ENCODE results near the gene AASDH. TPM values are rescaled to one million over a fixed set of nuclear protein-coding genes. Genes with fewer than 3 reads are reported as not detected.

AASDH gene
- total RNA-seq, 1 experiment from 2014 or later: 5.4 TPM

GRCh38 chr4:56430203-56430602 lies 42.9 kb upstream of the AASDH start:
- TSS peak; percentile 15 for BruUV-seq (replicated peaks)
- no peaks in the 10 kb centered on the region; the same call in 1 of the 2 replicates for H3K36me3 ChIP-seq (ENCODE audit: control insufficient read depth, insufficient read depth, low read length)
- TF ChIP-seq SIN3A (IDR thresholded peaks at IDR 0.05; ENCODE audit: borderline replicate concordance, insufficient read depth, low read depth, low read length) (no peak), TCF7L2 (IDR thresholded peaks at IDR 0.05; ENCODE audit: low read depth, low read length) (no peak), CTCF (IDR thresholded peaks at IDR 0.05) (no peak), POLR2AphosphoS5 (IDR thresholded peaks at IDR 0.05; ENCODE audit: low read depth, low read length) (no peak)
- TF ChIP-seq, protein P1, sequence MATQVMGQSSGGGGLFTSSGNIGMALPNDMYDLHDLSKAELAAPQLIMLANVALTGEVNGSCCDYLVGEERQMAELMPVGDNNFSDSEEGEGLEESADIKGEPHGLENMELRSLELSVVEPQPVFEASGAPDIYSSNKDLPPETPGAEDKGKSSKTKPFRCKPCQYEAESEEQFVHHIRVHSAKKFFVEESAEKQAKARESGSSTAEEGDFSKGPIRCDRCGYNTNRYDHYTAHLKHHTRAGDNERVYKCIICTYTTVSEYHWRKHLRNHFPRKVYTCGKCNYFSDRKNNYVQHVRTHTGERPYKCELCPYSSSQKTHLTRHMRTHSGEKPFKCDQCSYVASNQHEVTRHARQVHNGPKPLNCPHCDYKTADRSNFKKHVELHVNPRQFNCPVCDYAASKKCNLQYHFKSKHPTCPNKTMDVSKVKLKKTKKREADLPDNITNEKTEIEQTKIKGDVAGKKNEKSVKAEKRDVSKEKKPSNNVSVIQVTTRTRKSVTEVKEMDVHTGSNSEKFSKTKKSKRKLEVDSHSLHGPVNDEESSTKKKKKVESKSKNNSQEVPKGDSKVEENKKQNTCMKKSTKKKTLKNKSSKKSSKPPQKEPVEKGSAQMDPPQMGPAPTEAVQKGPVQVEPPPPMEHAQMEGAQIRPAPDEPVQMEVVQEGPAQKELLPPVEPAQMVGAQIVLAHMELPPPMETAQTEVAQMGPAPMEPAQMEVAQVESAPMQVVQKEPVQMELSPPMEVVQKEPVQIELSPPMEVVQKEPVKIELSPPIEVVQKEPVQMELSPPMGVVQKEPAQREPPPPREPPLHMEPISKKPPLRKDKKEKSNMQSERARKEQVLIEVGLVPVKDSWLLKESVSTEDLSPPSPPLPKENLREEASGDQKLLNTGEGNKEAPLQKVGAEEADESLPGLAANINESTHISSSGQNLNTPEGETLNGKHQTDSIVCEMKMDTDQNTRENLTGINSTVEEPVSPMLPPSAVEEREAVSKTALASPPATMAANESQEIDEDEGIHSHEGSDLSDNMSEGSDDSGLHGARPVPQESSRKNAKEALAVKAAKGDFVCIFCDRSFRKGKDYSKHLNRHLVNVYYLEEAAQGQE (IDR thresholded peaks at IDR 0.05; ENCODE audit: insufficient read depth in 1 of 2, low read depth in 2 of 2, low read length in 1 of 2): no peak
- H3K4me1 ChIP-seq (ENCODE audit: control insufficient read depth, insufficient read depth, low read length): no peaks in the 10 kb centered on the region; the same call in 1 of the 2 replicates
- no peaks in the 10 kb centered on the region for H3K27me3 ChIP-seq (ENCODE audit: control insufficient read depth, insufficient read depth, low read length)
- H3K9me3 ChIP-seq (ENCODE audit: control insufficient read depth, insufficient read depth, low read depth, low read length): no peaks in the 10 kb centered on the region
- H3K4me3 ChIP-seq (ENCODE audit: low read depth in 2 of 2, low read length in 2 of 2): no peak overlapping the region
- ChIA-PET CTCF (no interaction called here), POLR2A (no interaction called here)
- no peak for DNase-seq (ENCODE audit: low read depth, low spot score)
- in situ Hi-C loops (cut with HindIII; ENCODE audit: low pct_unique_long_range_greater_than_20kb, low sequenced_read_pairs) (no loop called here), intact Hi-C loops (cut with micrococcal nuclease; ENCODE audit: unreplicated experiment) (loop anchor here (10.0 kb wide), 1 partner anchor 475 kb away; no protein-coding TSS in a partner anchor)
- ATAC-seq: no peak
- H3K27ac ChIP-seq (ENCODE audit: low read length): no peak overlapping the region

GRCh38 chr4:56427179-56427578 lies 39.9 kb upstream of the AASDH start:
- ChIA-PET POLR2A (no interaction called here), CTCF (no interaction called here)
- ATAC-seq: no peak
- H3K27me3 ChIP-seq (ENCODE audit: control insufficient read depth, insufficient read depth, low read length): no peaks in the 10 kb centered on the region
- intact Hi-C loops (cut with micrococcal nuclease; ENCODE audit: unreplicated experiment): no loop called here
- H3K4me3 ChIP-seq (ENCODE audit: low read depth in 2 of 2, low read length in 2 of 2): no peak overlapping the region
- no TSS peak for BruUV-seq (replicated peaks)
- in situ Hi-C loops (cut with HindIII; ENCODE audit: low pct_unique_long_range_greater_than_20kb, low sequenced_read_pairs): no loop called here
- H3K9me3 ChIP-seq (ENCODE audit: control insufficient read depth, insufficient read depth, low read depth, low read length): no peaks in the 10 kb centered on the region
- no peak overlapping the region for H3K27ac ChIP-seq (ENCODE audit: low read length)
- H3K36me3 ChIP-seq (ENCODE audit: control insufficient read depth, insufficient read depth, low read length): no peaks in the 10 kb centered on the region
- H3K4me1 ChIP-seq (ENCODE audit: control insufficient read depth, insufficient read depth, low read length): no peaks in the 10 kb centered on the region; the same call in 1 of the 2 replicates
- no peak for TF ChIP-seq SIN3A (IDR thresholded peaks at IDR 0.05; ENCODE audit: borderline replicate concordance, insufficient read depth, low read depth, low read length)
- TF ChIP-seq CTCF (IDR thresholded peaks at IDR 0.05): no peak
- TF ChIP-seq, protein P1 (IDR thresholded peaks at IDR 0.05; ENCODE audit: insufficient read depth in 1 of 2, low read depth in 2 of 2, low read length in 1 of 2): no peak
- TF ChIP-seq POLR2AphosphoS5 (IDR thresholded peaks at IDR 0.05; ENCODE audit: low read depth, low read length): no peak
- no peak for TF ChIP-seq TCF7L2 (IDR thresholded peaks at IDR 0.05; ENCODE audit: low read depth, low read length)
- no peak for DNase-seq (ENCODE audit: low read depth, low spot score)

Measured in Panc1 (cell line).